ENCODE data around the gene ST3GAL3. TPM values are rescaled to one million over a fixed set of nuclear protein-coding genes. Genes with fewer than 3 reads are reported as not detected.
A peak's percentile ranks its signal among the peaks of the same experiment; 100 is the strongest.

ST3GAL3 gene
- total RNA-seq, 1 donor from 2014 or later: 11.2 TPM

DNA sequence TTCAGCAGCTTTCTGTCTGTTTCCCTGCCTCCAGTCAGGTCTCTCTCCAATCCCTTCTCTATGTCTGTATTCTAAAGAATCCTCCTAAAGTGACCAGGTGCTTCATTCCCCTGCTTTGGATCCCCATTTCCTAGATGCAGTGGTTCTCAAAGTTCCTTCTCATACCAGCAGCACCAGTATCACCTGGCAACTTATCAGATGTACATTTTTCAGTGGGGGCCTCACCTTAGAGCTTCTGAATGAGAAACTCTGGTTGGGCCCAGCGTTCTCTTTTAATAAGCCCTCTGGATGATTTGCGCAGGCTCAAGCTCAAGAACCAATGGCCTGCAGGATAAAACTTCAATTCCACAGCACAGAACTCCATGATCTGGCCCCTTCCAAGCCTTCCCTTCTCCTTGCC is 200.9 kb downstream of the ST3GAL3 start:
- no peak for ATAC-seq
- no peak for DNase-seq (ENCODE audit: low spot score)

- ATAC-seq: no peak
- no peak for DNase-seq (ENCODE audit: low spot score)
These were observed 201.5 kb downstream of the ST3GAL3 start for GRCh38 chr1:43908858-43909257.

GRCh38 chr1:43910343-43910742 is 203.0 kb downstream of the ST3GAL3 start:
- no peak for ATAC-seq
- no peak for DNase-seq (ENCODE audit: low spot score)

DNA sequence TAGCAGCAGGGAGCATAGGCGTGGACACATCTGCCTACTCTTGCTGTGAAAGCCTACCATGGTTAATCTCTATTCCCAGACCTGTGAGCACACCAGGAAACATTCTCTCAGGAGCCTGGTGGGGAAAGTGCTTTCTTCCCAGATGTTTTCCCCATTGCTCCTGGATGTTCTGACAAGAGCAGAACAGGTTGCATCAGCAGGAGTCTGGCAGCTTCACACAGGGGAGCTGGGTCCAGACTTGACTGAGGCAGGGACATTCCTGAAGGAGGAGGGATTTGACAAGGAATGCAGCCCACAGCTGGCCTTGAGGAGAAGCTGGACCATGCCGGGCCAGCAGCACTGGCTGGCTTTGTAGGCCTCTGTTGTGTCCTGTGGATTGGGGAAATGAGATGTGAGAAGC is 205.3 kb downstream of the ST3GAL3 start:
- ATAC-seq: no peak

GRCh38 chr1:43913051-43913501 is 205.7 kb downstream of the ST3GAL3 start:
- ATAC-seq: no peak

More for the DNA sequence above, 205.3 kb downstream of the ST3GAL3 start:
- DNase-seq (ENCODE audit: low spot score): no peak

DNA sequence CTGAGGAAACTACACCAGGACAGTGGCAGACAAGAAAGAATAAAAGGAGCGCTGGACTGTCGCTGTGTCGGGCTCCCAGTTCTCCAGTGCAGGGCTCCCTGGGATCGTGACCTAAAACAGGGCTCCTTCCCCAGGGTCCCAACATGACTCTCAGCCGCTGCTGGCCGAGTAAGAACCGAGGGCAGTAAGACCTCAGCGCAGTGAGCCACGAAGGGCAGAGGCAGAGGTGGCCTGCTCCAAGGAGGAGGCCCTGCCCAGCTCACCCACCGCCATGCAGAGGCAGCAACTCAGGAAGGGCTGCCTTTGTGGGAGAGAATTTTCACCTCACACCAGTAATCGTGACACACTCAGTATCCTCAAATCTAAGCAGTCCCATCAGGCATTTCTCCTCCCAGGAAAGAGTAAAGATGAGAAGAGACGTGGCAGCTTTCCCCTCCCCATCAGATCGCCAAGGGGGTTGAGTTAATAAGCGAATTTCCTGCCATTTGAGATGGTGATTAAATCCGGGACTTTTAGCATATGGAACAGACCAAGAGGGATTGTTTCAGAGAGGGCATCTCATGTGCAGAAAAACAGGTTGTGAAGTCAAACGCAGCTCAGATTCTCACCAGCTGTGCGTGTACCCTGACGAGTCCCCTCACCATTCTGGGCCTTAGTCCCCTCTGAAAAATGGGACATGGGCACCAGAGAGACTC is 206.5 kb downstream of the ST3GAL3 start:
- no peak for DNase-seq (ENCODE audit: low spot score)
- no peak for ATAC-seq

More at GRCh38 chr1:43913051-43913501, 205.7 kb downstream of the ST3GAL3 start:
- DNase-seq (ENCODE audit: low spot score): no peak

GRCh38 chr1:43914576-43915525 is 207.5 kb downstream of the ST3GAL3 start:
- DNase-seq (ENCODE audit: low spot score): no peak
- peak; percentile 70 for ATAC-seq

DNA sequence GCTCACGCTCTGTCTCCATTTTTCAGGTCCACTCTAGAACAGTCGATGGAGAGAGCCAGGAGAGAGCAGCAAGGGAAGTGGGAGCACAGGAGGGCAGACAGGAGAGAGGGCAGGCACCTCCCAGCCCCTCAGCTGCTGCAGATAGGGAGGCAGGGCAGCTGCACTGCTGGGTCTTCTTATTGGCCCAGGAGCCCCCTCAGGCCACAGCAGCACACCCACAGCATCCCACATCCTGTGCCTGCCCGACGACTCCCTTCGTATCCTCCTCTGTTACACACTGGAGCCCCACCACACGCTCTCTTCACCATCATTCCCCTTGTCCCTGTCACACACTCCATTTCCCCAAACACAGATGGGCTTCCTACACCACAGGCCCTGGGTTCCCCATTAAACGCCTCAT is 212.6 kb downstream of the ST3GAL3 start:
- DNase-seq (ENCODE audit: low spot score): no peak
- ATAC-seq: no peak

DNA sequence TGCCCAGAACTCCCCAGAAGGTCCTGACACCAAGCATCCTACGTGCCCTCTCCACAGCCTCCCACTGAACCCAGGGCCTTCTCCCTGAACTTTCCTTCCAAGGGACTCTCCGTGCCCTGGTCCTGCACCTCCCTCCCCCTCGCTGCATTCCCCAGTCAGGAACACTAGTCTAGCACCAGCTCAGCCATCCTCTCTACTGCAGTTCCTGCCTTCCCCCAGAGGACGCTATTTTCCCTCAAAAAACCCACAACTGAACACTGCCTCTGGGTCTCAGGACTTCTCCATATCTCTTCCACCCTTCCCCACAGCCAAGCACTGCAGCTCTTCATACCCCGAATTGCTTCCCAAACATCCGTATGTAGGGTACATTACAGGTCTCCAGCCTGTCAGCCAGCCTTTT is 213.7 kb downstream of the ST3GAL3 start:
- DNase-seq (ENCODE audit: low spot score) (no peak), ATAC-seq (no peak)

DNA sequence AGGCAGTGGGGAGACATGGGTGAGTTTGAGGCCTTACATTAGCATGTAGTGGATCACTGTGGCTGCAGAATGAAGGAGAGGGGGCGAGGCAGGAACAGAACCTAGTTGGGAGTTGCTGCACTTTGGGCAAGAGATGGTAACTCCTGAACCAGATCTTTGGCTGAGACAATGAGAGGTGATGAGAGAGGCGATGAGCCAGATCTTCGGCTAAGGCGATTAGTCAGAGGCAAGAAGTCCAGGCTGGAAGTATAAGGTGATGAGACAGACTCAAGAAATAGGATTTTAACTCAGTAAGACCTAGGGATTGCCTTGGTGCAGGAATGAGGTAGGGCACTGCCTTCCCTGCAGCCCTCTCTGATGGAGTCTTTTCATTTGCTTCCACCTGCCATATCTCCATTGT is 217.2 kb downstream of the ST3GAL3 start:
- DNase-seq (ENCODE audit: low spot score) (no peak), ATAC-seq (no peak)

DNA sequence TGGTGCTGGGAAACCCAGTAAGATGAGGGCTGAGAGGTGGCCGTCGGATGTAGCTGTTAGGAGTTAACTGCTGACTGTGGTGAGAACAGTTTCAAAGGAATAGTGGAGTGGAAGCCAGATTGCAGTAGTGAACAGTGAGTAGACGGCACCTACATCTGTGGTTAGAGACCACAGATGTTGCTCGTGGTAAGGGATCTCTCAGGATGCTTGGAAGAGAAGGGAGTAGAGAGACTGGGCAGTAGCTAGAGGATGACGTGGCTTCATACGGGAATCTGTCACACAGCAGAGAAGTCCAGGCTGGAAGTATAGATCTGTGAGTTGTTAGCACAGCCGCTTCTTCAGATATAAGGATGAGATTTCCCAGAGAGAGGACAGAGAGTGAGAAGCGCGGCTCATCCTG is 218.5 kb downstream of the ST3GAL3 start:
- DNase-seq (ENCODE audit: low spot score): no peak
- ATAC-seq: no peak

DNA sequence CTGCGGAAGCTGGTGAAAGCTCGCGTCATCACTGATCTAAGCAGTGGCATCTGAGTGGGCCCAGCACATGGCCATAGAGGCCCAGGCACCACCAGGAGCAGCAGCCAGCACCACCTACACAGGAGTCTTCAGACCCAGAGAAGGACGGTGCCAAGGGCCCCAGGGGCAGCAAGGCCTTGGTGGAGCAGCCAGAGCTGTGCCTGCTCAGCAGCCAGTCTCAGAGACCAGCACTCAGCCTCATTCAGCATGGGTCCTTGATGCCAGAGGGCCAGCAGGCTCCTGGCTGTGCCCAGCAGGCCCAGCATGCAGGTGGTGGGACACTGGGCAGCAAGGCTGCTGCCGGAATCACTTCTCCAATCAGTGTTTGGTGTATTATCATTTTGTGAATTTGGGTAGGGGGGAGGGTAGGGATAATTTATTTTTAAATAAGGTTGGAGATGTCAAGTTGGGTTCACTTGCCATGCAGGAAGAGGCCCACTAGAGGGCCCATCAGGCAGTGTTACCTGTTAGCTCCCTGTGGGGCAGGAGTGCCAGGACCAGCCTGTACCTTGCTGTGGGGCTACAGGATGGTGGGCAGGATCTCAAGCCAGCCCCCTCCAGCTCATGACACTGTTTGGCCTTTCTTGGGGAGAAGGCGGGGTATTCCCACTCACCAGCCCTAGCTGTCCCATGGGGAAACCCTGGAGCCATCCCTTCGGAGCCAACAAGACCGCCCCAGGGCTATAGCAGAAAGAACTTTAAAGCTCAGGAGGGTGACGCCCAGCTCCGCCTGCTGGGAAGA is 223.0 kb downstream of the ST3GAL3 start:
- ATAC-seq (peak; percentile 52), DNase-seq (ENCODE audit: low spot score) (no peak)

DNA sequence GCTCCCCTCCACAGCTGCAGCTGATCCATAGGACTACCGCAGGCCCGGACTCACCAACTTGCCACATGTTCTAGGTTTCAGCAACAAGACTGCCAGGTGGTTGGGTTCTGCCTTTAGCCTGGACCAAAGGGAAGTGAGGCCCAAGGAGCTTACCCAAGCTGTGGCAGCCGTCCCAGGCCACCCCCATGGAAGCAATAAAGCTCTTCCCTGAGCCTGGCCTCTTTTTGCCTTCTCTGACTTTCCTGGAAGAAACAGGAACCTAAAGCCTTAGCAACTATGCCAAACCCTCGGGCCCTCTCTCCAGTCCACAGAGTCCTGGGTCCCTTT is 223.6 kb downstream of the ST3GAL3 start:
- ATAC-seq (no peak), DNase-seq (ENCODE audit: low spot score) (no peak)

GRCh38 chr1:43931711-43932660 is 224.7 kb downstream of the ST3GAL3 start:
- ATAC-seq: no peak
- no peak for DNase-seq (ENCODE audit: low spot score)

DNA sequence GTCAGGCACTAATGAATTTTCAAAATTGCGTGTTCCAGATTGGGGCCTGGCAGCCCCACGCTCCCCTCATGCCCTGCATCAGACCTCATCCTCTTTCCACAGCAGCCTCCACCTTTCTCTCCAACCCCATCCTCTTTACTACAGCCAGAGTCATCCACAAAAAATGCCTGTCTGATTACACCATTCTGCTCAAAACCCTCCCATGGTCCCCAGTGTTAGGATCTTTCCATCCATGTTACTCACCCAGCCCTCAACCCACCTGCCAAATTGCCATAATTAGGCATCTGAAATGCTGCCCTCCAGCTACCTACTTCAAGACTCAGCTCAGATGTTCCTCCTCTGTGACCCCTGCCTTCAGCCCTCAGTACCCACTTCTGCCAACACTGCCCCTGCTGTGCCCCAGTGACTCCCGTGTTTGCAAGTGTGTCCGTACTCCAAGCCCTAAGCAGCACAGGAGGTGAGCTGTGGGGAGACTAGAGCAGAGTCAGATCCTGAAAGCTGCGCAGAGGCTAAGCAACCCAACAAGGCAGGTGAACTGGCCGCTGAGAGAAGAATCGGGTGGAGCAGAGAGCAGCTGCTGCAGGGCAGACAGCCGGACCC is 225.6 kb downstream of the ST3GAL3 start:
- ATAC-seq: no peak
- DNase-seq (ENCODE audit: low spot score): no peak

DNA sequence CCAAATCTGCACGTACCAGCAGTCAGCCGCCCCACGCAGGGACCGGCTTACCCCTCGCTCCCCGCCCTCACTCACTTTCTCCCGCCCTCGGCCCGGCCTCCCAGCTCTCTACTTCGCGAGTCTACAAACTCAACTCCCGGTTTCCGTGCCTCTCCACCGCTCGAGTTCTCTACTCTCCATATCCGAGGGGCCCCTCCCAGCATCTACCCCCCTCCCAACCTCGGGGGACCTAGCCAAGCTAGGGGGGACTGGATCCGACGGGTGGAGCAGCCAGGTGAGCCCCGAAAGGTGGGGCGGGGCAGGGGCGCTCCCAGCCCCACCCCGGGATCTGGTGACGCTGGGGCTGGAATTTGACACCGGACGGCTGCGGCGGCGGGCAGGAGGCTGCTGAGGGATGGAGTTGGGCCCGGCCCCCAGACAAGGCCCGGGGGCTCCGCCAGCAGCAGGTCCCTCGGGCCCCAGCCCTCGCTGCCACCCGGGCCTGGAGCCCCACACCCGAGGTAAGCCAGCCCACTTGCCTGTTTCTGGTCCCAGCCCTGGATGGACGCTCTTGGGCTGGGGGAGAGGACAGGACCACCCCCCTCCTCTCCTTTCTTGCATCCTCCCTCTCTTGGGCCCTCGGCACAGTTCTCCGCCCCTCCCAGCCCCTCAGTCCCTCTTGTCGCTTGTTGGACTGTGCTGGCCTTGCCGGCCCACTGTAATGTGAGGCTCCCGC is 226.2 kb downstream of the ST3GAL3 start, which contains the start of gene ARTN:
Gene ARTN (plus strand): TSS at position 416 of the 715 bp plus-strand sequence. CDS start 1,856 bp downstream, outside the sequence.
- ATAC-seq (peak; percentile 43), DNase-seq (ENCODE audit: low spot score) (no peak)

DNA sequence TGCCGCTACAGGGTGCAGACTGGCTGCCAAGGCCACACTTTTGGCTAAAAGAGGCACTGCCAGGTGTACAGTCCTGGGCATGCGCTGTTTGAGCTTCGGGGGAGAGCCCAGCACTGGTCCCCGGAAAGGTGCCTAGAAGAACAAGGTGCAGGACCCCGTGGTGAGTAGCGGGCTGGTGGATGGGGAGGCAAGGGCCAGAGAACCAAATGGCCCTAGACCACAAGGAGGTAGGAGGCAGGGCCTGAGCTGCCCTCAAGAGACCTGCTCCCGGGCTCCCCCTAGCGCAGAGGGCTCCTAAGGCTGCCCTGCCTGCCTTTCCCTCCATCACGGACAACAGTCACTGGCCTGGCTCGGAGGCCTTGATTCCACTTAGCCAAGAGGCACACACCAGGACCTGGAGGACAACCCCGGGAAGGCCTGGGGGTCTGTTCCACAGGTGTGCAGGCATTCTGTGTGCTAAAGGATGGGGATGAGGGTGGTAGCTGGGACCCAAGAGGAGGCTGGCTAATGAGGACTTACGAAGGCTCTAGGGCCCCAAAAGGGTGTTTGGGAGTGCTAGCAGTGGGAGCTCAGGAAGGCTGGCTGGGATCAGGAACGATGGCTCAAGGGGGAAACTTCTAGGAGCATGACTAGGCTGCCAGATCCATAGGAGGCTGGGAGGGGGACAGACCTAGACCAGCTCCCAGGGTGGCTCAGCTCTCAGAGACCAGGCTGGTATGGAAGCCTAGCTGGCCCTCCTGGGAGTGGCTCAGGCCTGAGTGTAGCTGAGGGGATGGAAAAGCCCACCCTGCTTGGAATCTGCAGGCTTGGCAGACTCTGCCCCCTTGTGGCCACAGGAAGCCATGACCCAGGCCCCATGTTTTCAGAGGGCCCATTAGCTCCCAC is 227.0 kb downstream of the ST3GAL3 start:
- ATAC-seq: peak; percentile 79

GRCh38 chr1:43934986-43935324 is 227.6 kb downstream of the ST3GAL3 start:
- no peak for ATAC-seq
- DNase-seq (ENCODE audit: low spot score): no peak

More for the DNA sequence above, 227.0 kb downstream of the ST3GAL3 start:
- peak; percentile 66 for DNase-seq (ENCODE audit: low spot score)
